Measurements from ENCODE around the gene HSPH1.

DNA sequence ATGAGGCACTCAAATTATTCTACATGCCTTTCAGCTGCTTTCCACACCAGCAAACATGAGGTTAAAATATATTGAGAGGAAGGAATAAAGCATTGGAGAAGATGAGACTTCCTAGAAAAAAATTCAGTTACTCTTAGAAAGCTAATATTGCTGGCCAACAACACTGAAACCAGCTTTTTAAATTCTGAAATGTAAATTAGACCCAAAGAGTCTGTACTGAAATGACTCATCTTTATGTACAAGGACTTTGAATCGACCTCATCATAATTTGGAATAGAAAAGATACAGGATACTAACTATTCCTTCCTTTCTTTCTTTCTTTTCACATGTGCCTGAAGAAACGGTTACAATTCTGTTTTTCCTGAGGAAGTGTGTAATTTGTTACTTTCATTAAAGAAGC is 6.5 kb upstream of the HSPH1 start:
- TF ChIP-seq, protein P1, sequence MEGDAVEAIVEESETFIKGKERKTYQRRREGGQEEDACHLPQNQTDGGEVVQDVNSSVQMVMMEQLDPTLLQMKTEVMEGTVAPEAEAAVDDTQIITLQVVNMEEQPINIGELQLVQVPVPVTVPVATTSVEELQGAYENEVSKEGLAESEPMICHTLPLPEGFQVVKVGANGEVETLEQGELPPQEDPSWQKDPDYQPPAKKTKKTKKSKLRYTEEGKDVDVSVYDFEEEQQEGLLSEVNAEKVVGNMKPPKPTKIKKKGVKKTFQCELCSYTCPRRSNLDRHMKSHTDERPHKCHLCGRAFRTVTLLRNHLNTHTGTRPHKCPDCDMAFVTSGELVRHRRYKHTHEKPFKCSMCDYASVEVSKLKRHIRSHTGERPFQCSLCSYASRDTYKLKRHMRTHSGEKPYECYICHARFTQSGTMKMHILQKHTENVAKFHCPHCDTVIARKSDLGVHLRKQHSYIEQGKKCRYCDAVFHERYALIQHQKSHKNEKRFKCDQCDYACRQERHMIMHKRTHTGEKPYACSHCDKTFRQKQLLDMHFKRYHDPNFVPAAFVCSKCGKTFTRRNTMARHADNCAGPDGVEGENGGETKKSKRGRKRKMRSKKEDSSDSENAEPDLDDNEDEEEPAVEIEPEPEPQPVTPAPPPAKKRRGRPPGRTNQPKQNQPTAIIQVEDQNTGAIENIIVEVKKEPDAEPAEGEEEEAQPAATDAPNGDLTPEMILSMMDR (IDR thresholded peaks at IDR 0.05 in 4 of 5, conservative IDR thresholded peaks at IDR 0.05 in 1 of 5) = no peak
- TF ChIP-seq POLR2A (IDR thresholded peaks at IDR 0.05) = no peak
